Stimulated activated CD8-positive, alpha-beta memory T cell treated with anti-CD3 and anti-CD28 coated beads, Interleukin-15, amount 100 ng/mL, for 48 hours (primary cell): ENCODE measurements around the gene CACTIN.
"Not testable (repeated sequence)": the region's sequence is repeated elsewhere in the genome, so short reads cannot be mapped to it uniquely, and the experiment has no call there.

Experiments
- DNase-seq, 2 donors: peaks; one replicate each; pipeline ENCODE4 v3.0.0-alpha.2; 2020; ENCODE audit warnings: low read depth in 2 of 2

The CACTIN gene

DNA sequence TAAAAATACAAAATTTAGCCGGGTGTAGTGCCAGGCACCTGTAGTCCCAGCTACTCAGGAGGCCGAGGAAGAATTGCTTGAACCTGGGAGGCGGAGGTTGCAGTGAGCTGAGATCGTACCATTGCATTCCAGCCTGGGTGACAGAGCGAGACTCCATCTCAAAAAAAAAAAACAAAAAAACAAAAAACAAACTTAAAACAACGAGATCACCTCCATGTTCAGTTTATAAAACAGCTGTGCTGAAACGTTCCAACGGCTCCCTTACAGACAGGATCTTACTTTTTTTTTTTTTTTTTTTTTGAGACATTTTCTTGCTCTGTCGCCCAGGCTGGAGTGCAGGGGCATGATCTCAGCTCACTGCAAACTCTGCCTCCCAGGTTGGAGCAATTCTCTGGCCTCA, 2.2 kb upstream of the CACTIN start:
- not testable (repeated sequence) for DNase-seq

DNA sequence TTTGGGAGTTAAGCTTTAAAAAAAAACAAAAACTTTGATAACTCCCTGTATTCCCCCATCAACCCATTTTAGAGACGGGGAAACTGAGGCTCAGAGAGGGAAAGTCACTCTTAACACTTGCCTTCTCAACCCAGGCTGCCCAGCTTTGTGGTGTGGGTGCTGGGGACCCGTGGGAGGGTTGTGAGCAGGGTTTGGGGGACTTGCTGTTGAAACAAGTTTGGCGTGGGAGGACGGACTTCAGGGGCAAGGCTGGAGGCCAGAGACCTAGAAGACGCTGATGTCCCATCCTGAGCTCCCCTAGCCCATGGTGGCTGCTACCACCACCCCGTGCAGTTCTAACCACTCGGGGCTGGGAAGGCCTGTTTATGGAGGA, 747 bp upstream of the CACTIN start:
- no peak for DNase-seq

DNA sequence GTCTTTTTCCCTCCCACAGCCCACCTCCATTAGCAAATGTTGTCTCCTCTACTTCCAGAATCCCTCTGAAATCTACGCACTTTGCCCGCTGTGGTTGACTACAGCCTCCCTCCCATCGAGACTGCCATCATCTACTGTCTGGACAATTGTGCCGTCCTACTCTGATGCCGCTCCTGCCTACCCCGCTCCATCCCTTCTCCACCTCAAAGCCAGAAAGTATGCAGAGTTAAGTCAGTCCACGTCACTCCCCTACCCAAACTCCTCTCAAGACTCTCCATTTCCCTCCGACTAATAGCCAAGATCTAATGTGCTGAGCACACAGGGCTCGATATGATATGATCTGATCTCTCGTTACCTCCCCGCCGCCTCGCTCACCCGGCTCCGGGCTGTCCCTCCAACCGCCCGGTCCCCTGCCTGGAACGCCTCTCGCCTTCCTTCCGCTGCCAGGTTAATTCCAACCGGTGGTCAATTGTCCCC, 556 bp downstream of the CACTIN start:
- no peak for DNase-seq

DNA sequence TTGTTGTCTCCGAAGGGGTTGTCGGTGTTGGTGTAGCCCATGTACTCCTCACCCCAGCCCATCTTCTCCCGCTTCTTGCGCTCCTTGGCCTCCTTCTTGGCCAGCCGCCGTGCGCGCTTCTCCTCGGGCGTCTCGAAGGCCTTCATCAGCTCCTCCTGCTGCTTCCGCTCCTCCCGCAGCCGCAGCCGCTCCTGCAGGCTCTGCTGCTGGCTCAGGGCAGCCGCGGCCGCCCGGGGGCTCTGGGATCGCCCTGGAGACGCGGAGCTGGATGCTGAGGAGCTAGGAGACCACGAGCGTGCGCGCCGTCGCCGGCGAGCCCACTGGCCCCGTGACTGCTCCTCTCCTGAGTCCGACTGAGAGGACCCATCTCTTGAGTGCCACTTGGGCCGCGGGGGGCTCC, 2.9 kb downstream of the CACTIN start:
- DNase-seq, result no peak

DNA sequence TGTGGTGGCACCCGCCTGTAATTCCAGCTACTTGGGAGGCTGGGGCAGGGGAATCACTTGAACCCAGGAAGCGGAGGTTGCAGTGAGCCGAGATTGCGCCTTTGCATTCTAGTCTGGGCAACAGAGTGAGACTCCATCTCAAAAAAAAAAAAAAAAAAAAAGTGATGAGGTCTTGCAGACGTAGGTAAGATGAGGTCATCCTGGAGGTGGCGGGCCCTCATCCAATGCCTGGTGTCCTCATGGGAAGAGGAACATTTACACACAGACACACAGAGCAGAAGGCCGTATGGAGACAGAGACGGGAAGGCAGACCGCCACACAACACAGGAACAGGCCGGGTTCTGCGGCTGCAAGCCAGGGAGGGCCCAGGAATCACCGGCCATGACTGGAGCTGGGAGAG, 4.4 kb downstream of the CACTIN start:
- DNase-seq, result no peak

DNA sequence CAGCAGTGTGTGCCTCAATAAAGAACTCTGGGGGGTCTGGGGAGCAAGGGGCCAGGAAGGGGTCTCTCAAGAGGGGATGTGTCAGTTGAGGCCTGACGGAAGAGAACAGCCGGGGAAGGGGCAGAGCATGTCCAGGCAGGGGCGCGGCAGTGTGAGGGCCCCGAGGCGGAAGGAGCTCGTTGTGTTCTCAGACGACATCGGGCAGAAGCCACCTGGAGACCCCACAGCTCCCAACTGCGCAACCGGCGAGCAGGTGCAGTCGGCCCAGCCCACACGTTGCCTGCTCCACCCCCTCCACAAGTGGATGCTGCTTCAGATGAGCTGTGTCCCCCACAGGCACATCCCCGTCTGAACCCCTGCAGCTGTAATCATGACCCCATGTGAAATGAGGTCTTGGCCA, 4.9 kb downstream of the CACTIN start:
- DNase-seq, result no peak

- no peak for DNase-seq
Measured at GRCh38 chr19:3620817-3621547, 5.6 kb downstream of the CACTIN start.

GRCh38 chr19:3620145-3620816, 6.3 kb downstream of the CACTIN start:
- no peak for DNase-seq

DNA sequence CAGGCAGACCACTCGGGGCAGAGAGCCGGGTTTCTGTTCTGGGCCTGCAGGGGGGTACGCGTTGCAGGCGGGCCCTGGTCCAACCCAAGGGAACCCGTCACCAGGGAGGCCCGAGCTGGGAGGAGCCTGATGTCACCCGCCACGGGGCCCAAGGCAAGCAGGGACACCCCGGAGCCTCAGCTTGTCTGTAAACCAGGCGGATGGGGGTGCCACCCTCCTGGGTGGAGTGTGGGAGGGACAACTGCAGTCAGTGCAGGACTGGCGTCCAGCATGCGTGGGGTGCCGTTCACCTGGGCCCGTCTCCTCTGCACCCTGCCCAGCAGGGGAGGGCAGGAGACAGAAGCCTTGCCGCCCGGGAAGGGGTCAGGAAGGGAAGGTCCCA, 7.0 kb downstream of the CACTIN start:
- DNase-seq, result no peak

DNA sequence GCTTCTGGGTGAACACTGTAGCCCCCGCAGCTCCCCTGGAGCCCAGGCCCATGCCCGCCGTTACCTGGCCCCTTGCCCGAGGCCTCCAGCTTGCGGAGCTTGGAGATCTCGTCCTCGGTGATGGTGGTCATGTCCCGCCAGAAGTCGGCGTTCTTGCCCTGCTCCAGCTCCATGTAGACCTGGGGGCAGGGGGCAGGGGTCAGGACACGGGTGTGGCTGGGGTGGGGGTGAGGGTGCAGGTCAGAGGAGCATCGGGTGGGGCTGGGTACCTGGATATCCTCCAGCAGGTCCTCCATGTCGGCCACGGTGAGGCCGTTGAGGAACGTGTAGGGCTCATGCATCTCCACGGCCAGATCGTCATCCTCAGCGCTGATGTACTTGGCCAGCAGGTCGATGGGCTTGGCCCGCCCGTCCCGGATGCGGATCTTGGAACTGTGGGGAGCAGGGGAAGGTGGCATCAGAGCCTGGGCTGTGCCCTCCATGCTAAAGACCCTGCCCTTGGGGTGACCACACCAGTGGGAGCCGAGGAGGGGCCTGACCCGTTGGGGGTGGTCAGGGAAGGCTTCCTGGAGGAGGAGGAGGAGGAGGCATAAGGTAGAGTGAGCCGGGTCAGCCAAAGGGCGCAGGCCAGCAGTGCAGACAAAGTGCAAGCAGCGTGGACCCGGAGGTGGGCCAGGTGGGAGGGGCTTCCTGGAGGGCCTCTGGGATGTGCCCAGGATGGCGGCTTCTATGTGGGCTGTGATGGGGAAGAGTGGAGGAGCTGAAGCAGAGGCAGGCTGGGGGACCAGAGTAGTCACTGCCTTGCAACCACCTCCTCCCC, 7.6 kb downstream of the CACTIN start:
- DNase-seq, result no peak

- peak; percentile 21 to 27 for DNase-seq
Measured at GRCh38 chr19:3618144-3618810, 8.3 kb downstream of the CACTIN start.

- DNase-seq, result no peak
Measured at GRCh38 chr19:3617463-3617862, 9.1 kb downstream of the CACTIN start.

DNA sequence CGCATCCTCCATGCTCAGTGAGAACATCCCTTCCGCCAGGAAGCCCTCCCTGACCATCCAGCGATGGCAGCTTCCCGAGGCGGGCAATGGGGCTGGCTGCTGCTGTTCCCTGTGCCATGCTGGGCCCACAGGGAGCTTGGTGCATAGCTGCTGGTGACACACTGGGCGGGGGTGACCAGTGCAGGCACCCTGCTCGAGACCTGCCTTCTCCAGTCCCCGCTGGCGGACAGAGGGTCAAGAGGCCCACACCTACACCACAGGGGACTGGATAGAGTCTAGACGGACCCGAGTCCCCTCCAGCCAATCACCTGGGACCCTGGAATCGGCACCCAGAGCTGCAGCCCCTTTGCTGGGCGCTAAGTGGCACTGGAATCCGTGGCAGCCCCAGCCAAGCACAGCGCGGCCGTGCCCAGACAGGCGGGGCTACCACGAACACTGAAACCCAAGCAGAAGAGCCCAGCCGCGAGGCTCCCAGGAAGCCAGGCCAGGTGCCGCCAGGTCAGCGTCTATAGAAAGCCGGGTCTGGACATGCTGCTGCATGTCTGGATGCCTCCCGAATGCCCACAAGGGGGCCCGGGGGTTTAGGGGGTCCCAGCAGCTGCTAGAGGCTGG, 11.0 kb downstream of the CACTIN start:
- no peak for DNase-seq

GRCh38 chr19:3614858-3615505, 11.6 kb downstream of the CACTIN start:
- DNase-seq, result no peak

- no peak for DNase-seq
Measured at GRCh38 chr19:3613818-3614661, 12.6 kb downstream of the CACTIN start.

- no peak for DNase-seq
Measured at GRCh38 chr19:3612901-3613741, 13.5 kb downstream of the CACTIN start.

- DNase-seq, result no peak
Measured at GRCh38 chr19:3612330-3612729, 14.3 kb downstream of the CACTIN start.

DNA sequence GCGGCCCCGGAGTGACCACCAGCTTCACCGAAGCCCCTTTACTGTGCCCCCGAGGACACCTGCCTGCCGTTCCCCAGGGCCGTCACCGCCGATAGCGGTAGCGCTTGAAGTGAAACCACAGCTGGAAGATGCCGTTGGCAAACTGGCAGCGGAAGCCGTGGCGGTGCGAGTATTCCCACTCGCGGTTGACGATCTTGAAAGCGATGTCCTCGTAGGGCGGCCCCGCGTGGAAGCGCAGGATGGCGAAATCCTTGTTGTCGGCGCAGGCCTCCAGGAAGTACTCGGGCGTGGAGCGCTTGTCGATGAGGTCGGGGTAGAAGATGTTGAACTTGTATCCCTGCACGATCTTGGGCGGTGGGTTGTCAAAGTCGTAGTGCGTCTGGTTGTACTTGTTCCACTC, 14.7 kb downstream of the CACTIN start:
- DNase-seq, result no peak
